ENCODE measurements around the gene UCMA.
"Not testable (repeated sequence)": the region's sequence is repeated elsewhere in the genome, so short reads cannot be mapped to it uniquely, and the experiment has no call there.

DNA sequence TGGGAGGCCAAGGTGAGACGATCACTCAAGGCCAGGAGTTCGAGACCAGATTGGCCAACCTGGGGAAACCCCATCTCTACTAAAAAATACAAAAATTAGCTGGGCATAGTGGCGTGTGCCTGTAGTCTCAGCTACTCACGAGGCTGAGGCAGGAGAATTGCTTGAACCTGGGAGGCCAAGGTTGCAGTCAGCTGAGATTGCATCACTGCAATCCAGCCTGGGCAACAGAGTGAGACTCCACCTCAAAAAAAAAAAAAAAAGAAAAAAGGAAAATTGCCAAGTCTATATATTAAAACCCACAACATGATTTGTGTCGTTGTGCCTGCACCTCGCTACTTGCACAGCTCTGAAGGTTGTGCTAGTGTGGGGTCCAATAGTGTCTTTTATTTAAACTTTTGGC lies 48.2 kb upstream of the UCMA start:
- TF ChIP-seq, protein P1, sequence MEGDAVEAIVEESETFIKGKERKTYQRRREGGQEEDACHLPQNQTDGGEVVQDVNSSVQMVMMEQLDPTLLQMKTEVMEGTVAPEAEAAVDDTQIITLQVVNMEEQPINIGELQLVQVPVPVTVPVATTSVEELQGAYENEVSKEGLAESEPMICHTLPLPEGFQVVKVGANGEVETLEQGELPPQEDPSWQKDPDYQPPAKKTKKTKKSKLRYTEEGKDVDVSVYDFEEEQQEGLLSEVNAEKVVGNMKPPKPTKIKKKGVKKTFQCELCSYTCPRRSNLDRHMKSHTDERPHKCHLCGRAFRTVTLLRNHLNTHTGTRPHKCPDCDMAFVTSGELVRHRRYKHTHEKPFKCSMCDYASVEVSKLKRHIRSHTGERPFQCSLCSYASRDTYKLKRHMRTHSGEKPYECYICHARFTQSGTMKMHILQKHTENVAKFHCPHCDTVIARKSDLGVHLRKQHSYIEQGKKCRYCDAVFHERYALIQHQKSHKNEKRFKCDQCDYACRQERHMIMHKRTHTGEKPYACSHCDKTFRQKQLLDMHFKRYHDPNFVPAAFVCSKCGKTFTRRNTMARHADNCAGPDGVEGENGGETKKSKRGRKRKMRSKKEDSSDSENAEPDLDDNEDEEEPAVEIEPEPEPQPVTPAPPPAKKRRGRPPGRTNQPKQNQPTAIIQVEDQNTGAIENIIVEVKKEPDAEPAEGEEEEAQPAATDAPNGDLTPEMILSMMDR (IDR thresholded peaks at IDR 0.05), result not testable (repeated sequence)
- TF ChIP-seq, protein P2, sequence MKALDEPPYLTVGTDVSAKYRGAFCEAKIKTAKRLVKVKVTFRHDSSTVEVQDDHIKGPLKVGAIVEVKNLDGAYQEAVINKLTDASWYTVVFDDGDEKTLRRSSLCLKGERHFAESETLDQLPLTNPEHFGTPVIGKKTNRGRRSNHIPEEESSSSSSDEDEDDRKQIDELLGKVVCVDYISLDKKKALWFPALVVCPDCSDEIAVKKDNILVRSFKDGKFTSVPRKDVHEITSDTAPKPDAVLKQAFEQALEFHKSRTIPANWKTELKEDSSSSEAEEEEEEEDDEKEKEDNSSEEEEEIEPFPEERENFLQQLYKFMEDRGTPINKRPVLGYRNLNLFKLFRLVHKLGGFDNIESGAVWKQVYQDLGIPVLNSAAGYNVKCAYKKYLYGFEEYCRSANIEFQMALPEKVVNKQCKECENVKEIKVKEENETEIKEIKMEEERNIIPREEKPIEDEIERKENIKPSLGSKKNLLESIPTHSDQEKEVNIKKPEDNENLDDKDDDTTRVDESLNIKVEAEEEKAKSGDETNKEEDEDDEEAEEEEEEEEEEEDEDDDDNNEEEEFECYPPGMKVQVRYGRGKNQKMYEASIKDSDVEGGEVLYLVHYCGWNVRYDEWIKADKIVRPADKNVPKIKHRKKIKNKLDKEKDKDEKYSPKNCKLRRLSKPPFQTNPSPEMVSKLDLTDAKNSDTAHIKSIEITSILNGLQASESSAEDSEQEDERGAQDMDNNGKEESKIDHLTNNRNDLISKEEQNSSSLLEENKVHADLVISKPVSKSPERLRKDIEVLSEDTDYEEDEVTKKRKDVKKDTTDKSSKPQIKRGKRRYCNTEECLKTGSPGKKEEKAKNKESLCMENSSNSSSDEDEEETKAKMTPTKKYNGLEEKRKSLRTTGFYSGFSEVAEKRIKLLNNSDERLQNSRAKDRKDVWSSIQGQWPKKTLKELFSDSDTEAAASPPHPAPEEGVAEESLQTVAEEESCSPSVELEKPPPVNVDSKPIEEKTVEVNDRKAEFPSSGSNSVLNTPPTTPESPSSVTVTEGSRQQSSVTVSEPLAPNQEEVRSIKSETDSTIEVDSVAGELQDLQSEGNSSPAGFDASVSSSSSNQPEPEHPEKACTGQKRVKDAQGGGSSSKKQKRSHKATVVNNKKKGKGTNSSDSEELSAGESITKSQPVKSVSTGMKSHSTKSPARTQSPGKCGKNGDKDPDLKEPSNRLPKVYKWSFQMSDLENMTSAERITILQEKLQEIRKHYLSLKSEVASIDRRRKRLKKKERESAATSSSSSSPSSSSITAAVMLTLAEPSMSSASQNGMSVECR (CRISPR knock-in tag; IDR thresholded peaks at IDR 0.05; ENCODE audit: borderline replicate concordance), result not testable (repeated sequence)
- TF ChIP-seq, protein P3, sequence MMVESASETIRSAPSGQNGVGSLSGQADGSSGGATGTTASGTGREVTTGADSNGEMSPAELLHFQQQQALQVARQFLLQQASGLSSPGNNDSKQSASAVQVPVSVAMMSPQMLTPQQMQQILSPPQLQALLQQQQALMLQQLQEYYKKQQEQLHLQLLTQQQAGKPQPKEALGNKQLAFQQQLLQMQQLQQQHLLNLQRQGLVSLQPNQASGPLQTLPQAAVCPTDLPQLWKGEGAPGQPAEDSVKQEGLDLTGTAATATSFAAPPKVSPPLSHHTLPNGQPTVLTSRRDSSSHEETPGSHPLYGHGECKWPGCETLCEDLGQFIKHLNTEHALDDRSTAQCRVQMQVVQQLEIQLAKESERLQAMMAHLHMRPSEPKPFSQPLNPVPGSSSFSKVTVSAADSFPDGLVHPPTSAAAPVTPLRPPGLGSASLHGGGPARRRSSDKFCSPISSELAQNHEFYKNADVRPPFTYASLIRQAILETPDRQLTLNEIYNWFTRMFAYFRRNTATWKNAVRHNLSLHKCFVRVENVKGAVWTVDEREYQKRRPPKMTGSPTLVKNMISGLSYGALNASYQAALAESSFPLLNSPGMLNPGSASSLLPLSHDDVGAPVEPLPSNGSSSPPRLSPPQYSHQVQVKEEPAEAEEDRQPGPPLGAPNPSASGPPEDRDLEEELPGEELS (CRISPR knock-in tag; IDR thresholded peaks at IDR 0.05), result not testable (repeated sequence)
- TF ChIP-seq, protein P4, sequence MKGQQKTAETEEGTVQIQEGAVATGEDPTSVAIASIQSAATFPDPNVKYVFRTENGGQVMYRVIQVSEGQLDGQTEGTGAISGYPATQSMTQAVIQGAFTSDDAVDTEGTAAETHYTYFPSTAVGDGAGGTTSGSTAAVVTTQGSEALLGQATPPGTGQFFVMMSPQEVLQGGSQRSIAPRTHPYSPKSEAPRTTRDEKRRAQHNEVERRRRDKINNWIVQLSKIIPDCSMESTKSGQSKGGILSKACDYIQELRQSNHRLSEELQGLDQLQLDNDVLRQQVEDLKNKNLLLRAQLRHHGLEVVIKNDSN (CRISPR knock-in tag; IDR thresholded peaks at IDR 0.05), result not testable (repeated sequence)
- TF ChIP-seq TP53 (CRISPR knock-in tag; IDR thresholded peaks at IDR 0.05); RELA (CRISPR knock-in tag; IDR thresholded peaks at IDR 0.05; ENCODE audit: borderline replicate concordance); CREB1 (CRISPR knock-in tag; IDR thresholded peaks at IDR 0.05); GABPB1 (CRISPR knock-in tag; IDR thresholded peaks at IDR 0.05); TCF7 (CRISPR knock-in tag; IDR thresholded peaks at IDR 0.05; ENCODE audit: low read depth); NR2C2 (CRISPR knock-in tag; IDR thresholded peaks at IDR 0.05); ETV6 (CRISPR knock-in tag; IDR thresholded peaks at IDR 0.05); NFYB (CRISPR knock-in tag; conservative IDR thresholded peaks at IDR 0.05; ENCODE audit: low read depth): not testable (repeated sequence)
- TF ChIP-seq, protein P5, sequence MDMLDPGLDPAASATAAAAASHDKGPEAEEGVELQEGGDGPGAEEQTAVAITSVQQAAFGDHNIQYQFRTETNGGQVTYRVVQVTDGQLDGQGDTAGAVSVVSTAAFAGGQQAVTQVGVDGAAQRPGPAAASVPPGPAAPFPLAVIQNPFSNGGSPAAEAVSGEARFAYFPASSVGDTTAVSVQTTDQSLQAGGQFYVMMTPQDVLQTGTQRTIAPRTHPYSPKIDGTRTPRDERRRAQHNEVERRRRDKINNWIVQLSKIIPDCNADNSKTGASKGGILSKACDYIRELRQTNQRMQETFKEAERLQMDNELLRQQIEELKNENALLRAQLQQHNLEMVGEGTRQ (CRISPR knock-in tag; IDR thresholded peaks at IDR 0.05), result not testable (repeated sequence)
